ENCODE results near the gene CAPN10.

- TF ChIP-seq, protein P1, sequence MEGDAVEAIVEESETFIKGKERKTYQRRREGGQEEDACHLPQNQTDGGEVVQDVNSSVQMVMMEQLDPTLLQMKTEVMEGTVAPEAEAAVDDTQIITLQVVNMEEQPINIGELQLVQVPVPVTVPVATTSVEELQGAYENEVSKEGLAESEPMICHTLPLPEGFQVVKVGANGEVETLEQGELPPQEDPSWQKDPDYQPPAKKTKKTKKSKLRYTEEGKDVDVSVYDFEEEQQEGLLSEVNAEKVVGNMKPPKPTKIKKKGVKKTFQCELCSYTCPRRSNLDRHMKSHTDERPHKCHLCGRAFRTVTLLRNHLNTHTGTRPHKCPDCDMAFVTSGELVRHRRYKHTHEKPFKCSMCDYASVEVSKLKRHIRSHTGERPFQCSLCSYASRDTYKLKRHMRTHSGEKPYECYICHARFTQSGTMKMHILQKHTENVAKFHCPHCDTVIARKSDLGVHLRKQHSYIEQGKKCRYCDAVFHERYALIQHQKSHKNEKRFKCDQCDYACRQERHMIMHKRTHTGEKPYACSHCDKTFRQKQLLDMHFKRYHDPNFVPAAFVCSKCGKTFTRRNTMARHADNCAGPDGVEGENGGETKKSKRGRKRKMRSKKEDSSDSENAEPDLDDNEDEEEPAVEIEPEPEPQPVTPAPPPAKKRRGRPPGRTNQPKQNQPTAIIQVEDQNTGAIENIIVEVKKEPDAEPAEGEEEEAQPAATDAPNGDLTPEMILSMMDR (conservative IDR thresholded peaks at IDR 0.05 in 1 of 2, IDR thresholded peaks at IDR 0.05 in 1 of 2; ENCODE audit: extremely low read depth in 1 of 2, insufficient read depth in 1 of 2, low read depth in 1 of 2, low read length in 2 of 2), result no peak
- no peak for TF ChIP-seq EZH2 (IDR thresholded peaks at IDR 0.05; ENCODE audit: borderline replicate concordance, low read length)
Measured at GRCh38 chr2:240554767-240555493, 31.6 kb upstream of the CAPN10 start.
